ENCODE measurements around the gene CDKL5. TPM values are rescaled to one million over a fixed set of nuclear protein-coding genes. Genes with fewer than 3 reads are reported as not detected.

CDKL5 gene
- total RNA-seq, 1 donor from 2014 or later: 17.7 TPM

DNA sequence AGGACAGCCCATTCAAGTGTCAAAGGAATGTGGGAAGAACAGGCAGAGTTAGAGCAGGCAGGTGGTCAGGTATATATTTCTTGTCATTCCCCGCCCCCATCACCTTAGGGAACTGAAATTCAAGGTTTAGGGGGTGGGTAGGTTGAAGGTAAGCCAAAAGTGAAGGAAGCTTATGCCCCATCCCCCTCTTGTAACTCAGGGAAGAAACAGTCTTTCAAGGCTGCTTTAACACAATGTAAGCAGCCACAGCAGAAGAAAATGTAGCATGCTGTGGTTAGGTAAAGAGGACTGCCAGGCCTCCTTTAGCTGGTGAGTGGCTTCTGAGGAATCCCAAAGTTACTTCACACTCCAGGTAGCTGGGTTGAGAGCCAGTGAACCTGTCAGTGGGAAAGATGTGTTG is 124.2 kb downstream of the CDKL5 start:
- H4K20me1 ChIP-seq (ENCODE audit: insufficient read depth, low read length): no peaks in the 10 kb centered on the region
- H3K27me3 ChIP-seq (ENCODE audit: insufficient read depth, low read length): no peaks in the 10 kb centered on the region
- DNase-seq (ENCODE audit: low read depth): peak; percentile 6
- no peak for TF ChIP-seq EZH2 (IDR thresholded peaks at IDR 0.05; ENCODE audit: insufficient read depth, low read length)
- TF ChIP-seq, protein P1, sequence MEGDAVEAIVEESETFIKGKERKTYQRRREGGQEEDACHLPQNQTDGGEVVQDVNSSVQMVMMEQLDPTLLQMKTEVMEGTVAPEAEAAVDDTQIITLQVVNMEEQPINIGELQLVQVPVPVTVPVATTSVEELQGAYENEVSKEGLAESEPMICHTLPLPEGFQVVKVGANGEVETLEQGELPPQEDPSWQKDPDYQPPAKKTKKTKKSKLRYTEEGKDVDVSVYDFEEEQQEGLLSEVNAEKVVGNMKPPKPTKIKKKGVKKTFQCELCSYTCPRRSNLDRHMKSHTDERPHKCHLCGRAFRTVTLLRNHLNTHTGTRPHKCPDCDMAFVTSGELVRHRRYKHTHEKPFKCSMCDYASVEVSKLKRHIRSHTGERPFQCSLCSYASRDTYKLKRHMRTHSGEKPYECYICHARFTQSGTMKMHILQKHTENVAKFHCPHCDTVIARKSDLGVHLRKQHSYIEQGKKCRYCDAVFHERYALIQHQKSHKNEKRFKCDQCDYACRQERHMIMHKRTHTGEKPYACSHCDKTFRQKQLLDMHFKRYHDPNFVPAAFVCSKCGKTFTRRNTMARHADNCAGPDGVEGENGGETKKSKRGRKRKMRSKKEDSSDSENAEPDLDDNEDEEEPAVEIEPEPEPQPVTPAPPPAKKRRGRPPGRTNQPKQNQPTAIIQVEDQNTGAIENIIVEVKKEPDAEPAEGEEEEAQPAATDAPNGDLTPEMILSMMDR (IDR thresholded peaks at IDR 0.05; ENCODE audit: insufficient read depth, low read depth, low read length): no peak
- no peak overlapping the region for H3K4me3 ChIP-seq (ENCODE audit: insufficient read depth, low read depth, low read length)
- Mint-ChIP-seq H3K4me3 (ENCODE audit: unreplicated experiment) (no peak overlapping the region), H3K27me3 (ENCODE audit: low read depth, unreplicated experiment) (no peaks in the 10 kb centered on the region), H3K27ac (ENCODE audit: unreplicated experiment) (no peak overlapping the region), H3K4me1 (ENCODE audit: low read depth, unreplicated experiment) (peaks cover 7% of the 10 kb centered on the region), H3K36me3 (ENCODE audit: low read depth, unreplicated experiment) (no peaks in the 10 kb centered on the region), H3K9me3 (ENCODE audit: unreplicated experiment) (no peaks in the 10 kb centered on the region)
- no peaks in the 10 kb centered on the region for H3K9me3 ChIP-seq (ENCODE audit: insufficient read depth, low read depth, low read length)
- H2AFZ ChIP-seq (ENCODE audit: low read depth, low read length): no peak overlapping the region
- H3K9ac ChIP-seq (ENCODE audit: low read length): no peak overlapping the region
- H3K36me3 ChIP-seq (ENCODE audit: insufficient read depth, low read length): no peaks in the 10 kb centered on the region
- H3K4me2 ChIP-seq (ENCODE audit: low read length): no peak overlapping the region
- H3K4me1 ChIP-seq (ENCODE audit: insufficient read depth, low read length): no peaks in the 10 kb centered on the region
- no peak for FAIRE-seq
- H3K27ac ChIP-seq (ENCODE audit: low read depth, low read length): no peak overlapping the region
- H3K79me2 ChIP-seq (ENCODE audit: insufficient read depth, low read length): no peaks in the 10 kb centered on the region

DNA sequence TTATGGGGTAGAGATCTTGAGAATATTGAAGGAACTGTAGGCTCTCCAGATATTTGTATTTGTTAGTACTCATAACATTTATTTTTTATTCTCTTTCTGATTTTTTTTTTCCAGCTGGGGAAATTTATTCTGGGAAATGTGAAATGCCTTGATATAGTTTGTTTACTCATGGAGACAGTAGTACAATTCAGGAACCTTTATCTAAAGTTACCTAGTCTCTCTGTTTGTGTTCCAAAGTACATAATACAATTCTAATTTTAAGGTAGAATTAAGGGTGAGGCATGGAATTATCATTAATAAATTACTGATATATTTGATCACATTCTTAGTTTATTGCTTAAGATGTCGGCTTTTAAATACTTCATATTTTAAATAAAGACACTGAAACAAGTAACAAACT is 132.5 kb downstream of the CDKL5 start:
- H3K9ac ChIP-seq (ENCODE audit: low read length): no peak overlapping the region
- Mint-ChIP-seq H3K27ac (ENCODE audit: unreplicated experiment) (no peak overlapping the region), H3K4me3 (ENCODE audit: unreplicated experiment) (no peak overlapping the region), H3K27me3 (ENCODE audit: low read depth, unreplicated experiment) (no peaks in the 10 kb centered on the region), H3K9me3 (ENCODE audit: unreplicated experiment) (no peaks in the 10 kb centered on the region), H3K4me1 (ENCODE audit: low read depth, unreplicated experiment) (no peaks in the 10 kb centered on the region), H3K36me3 (ENCODE audit: low read depth, unreplicated experiment) (no peaks in the 10 kb centered on the region)
- no peaks in the 10 kb centered on the region for H3K79me2 ChIP-seq (ENCODE audit: insufficient read depth, low read length)
- FAIRE-seq (no peak), DNase-seq (ENCODE audit: low read depth) (no peak)
- TF ChIP-seq, protein P1 (IDR thresholded peaks at IDR 0.05; ENCODE audit: insufficient read depth, low read depth, low read length): no peak
- TF ChIP-seq EZH2 (IDR thresholded peaks at IDR 0.05; ENCODE audit: insufficient read depth, low read length): no peak
- H3K4me3 ChIP-seq (ENCODE audit: insufficient read depth, low read depth, low read length): no peak overlapping the region
- H3K27me3 ChIP-seq (ENCODE audit: insufficient read depth, low read length): no peaks in the 10 kb centered on the region
- no peaks in the 10 kb centered on the region for H3K9me3 ChIP-seq (ENCODE audit: insufficient read depth, low read depth, low read length)
- H3K27ac ChIP-seq (ENCODE audit: low read depth, low read length): no peak overlapping the region
- no peak overlapping the region for H3K4me2 ChIP-seq (ENCODE audit: low read length)
- H3K36me3 ChIP-seq (ENCODE audit: insufficient read depth, low read length): no peaks in the 10 kb centered on the region
- no peaks in the 10 kb centered on the region for H3K4me1 ChIP-seq (ENCODE audit: insufficient read depth, low read length)
- no peak overlapping the region for H2AFZ ChIP-seq (ENCODE audit: low read depth, low read length)
- no peaks in the 10 kb centered on the region for H4K20me1 ChIP-seq (ENCODE audit: insufficient read depth, low read length)

DNA sequence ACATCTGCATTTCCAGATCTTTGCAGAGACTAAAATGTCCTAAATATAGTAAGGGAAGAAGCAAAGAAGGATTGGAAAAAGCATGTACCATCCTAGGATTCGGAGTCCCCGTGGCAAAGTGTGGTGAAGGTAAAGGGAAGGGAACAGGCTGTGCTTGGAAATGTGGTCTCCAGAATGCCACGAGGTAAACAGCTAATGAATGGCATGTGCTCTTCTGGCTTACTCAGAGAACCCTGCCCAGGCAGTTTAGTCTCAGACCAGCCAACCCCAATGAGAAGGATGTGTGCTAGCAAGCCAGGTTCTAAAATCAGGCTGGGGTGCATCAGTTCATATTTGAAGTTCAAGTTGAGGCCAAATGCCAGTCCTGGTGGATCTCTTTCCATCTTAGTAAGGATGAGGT is 133.4 kb downstream of the CDKL5 start:
- Histone ChIP-seq H2AFZ (ENCODE audit: low read depth, low read length) (no peak overlapping the region), H3K27ac (ENCODE audit: low read depth, low read length) (no peak overlapping the region), H3K36me3 (ENCODE audit: insufficient read depth, low read length) (no peaks in the 10 kb centered on the region), H3K4me2 (ENCODE audit: low read length) (no peak overlapping the region), H3K79me2 (ENCODE audit: insufficient read depth, low read length) (no peaks in the 10 kb centered on the region), H3K27me3 (ENCODE audit: insufficient read depth, low read length) (no peaks in the 10 kb centered on the region), H3K4me3 (ENCODE audit: insufficient read depth, low read depth, low read length) (no peak overlapping the region), H4K20me1 (ENCODE audit: insufficient read depth, low read length) (no peaks in the 10 kb centered on the region), H3K9ac (ENCODE audit: low read length) (no peak overlapping the region), H3K9me3 (ENCODE audit: insufficient read depth, low read depth, low read length) (no peaks in the 10 kb centered on the region), H3K4me1 (ENCODE audit: insufficient read depth, low read length) (no peaks in the 10 kb centered on the region)
- no peaks in the 10 kb centered on the region for H3K36me3 Mint-ChIP-seq (ENCODE audit: low read depth, unreplicated experiment)
- TF ChIP-seq EZH2 (IDR thresholded peaks at IDR 0.05; ENCODE audit: insufficient read depth, low read length): no peak
- TF ChIP-seq, protein P1 (IDR thresholded peaks at IDR 0.05; ENCODE audit: insufficient read depth, low read depth, low read length): no peak
- no peak overlapping the region for H3K4me3 Mint-ChIP-seq (ENCODE audit: unreplicated experiment)
- DNase-seq (ENCODE audit: low read depth) (no peak), FAIRE-seq (no peak)
- H3K27ac Mint-ChIP-seq (ENCODE audit: unreplicated experiment): no peak overlapping the region
- H3K4me1 Mint-ChIP-seq (ENCODE audit: low read depth, unreplicated experiment): no peaks in the 10 kb centered on the region
- no peaks in the 10 kb centered on the region for H3K9me3 Mint-ChIP-seq (ENCODE audit: unreplicated experiment)
- H3K27me3 Mint-ChIP-seq (ENCODE audit: low read depth, unreplicated experiment): no peaks in the 10 kb centered on the region
